Ishikawa (cell line): Measurements from ENCODE around the gene RIMBP2.

Experiments used
- CEBPB ChIP-seq: IDR thresholded peaks from 2 replicates; pipeline ENCODE4 v1.6.1; 2012
- EGR1 ChIP-seq: IDR thresholded peaks from 2 replicates; pipeline ENCODE4 v1.6.1; 2012
- EP300 ChIP-seq: IDR thresholded peaks from 2 replicates; pipeline ENCODE4 v1.6.1; 2012; ENCODE audit warnings: borderline replicate concordance
- FOXM1 ChIP-seq: IDR thresholded peaks from 2 replicates; pipeline ENCODE4 v1.6.1; 2012; ENCODE audit warnings: low read depth, borderline replicate concordance
- MAX ChIP-seq: IDR thresholded peaks from 2 replicates; pipeline ENCODE4 v1.6.1; 2012
- RAD21 ChIP-seq: IDR thresholded peaks from 2 replicates; pipeline ENCODE4 v1.6.1; 2012; ENCODE audit warnings: low read depth
- TAF1 ChIP-seq: IDR thresholded peaks from 2 replicates; pipeline ENCODE4 v1.6.1; 2012; ENCODE audit warnings: low read depth, mild to moderate bottlenecking
- YY1 ChIP-seq: IDR thresholded peaks from 2 replicates; pipeline ENCODE4 v1.6.1; 2012; ENCODE audit warnings: low read depth

DNA sequence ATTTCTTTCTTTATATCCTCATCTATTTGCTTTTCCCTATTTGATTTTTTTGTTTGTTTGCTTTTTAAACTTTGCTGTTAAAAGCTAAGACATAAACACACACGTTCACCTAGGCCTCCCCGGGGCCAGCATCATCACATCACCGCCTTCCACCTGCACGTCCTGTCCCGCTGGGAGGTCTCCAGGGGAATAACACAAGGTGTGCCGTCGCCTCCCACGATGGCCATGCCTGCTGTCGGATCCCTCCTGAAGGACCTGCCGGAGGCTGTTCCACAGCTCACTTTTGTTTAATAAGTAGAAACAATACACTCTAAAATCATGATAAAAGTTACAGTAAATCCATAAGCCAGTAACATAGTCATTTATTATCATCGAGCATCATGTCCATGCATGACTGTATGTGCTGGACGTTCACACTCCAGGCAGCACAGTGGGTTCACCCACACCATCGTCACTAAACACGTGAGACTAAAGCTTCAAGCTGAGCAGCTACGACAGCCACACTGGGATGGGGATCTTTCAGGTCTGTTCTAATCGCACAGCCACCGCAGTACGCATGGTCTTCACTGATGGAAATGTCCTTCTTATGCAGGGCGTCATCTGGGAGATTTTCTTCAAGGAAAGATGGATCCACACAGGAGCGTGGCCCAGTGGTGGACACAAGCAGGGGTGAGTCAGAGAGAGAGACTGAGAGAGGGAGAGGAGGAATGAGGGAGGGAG, 3.6 kb downstream of the RIMBP2 start:
- no peak for TF ChIP-seq TAF1
- TF ChIP-seq CEBPB: no peak
- TF ChIP-seq EP300: no peak
- no peak for TF ChIP-seq EGR1
- TF ChIP-seq RAD21: no peak
- TF ChIP-seq FOXM1: no peak
- TF ChIP-seq YY1: no peak
- no peak for TF ChIP-seq MAX
